Measurements from ENCODE around the gene KANSL2. TPM values are rescaled to one million over a fixed set of nuclear protein-coding genes. Genes with fewer than 3 reads are reported as not detected.

Gene KANSL2
- total RNA-seq, 1 experiment from 2014 or later, result 41.6 TPM

DNA sequence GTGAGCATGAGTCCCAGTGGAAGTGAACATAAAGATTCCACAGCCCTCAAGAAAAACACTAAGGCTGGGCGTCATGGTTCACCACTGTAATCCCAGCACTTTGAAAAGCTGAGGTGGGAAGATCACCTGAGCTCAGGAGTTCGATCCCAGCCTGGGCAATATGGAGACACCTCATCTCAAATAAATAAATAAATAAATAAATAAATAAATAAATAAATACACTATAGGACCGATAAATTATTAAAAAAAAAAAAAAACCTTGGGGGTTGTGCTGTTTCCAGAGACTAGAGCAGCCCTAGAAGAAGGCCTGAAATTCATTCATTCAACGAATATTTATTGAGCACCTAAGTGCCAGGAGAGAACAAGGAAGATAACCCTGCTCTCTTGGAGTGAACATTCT is 1.5 kb upstream of the KANSL2 start:
- H3K36me3 ChIP-seq (ENCODE audit: control insufficient read depth in 1 of 2, insufficient read depth in 2 of 2, low read length in 2 of 2), result peaks cover 18 to 19% of the 10 kb centered on the region in 2 experiments; a peak in 3 of 4 replicates
- H3K9me2 ChIP-seq (ENCODE audit: insufficient read depth), result no peaks in the 10 kb centered on the region
- H3K27me3 ChIP-seq (ENCODE audit: insufficient read depth, low read length), result no peaks in the 10 kb centered on the region
- ChIA-PET POLR2A (interaction anchor here (0.7 kb wide), 1 partner anchor 26 kb away, joined by 4 read pairs; no protein-coding TSS in a partner anchor), CTCF (no interaction called here), RAD21 (ENCODE audit: low non-redundant PET in 1 of 2, low total read pairs in 2 of 2, uncharacterized antibody in 2 of 2, unreplicated experiment in 2 of 2) (no interaction called here)
- peak overlapping the region; percentile 96 for H3K4me2 ChIP-seq (ENCODE audit: low read length)
- no TSS peak for BruUV-seq (replicated peaks)
- ATAC-seq (no peak), DNase-seq (ENCODE audit: low read depth, low spot score) (no peak)
- no peaks in the 10 kb centered on the region for H3K9me3 ChIP-seq (ENCODE audit: control insufficient read depth in 1 of 2, insufficient read depth in 1 of 2, low read depth in 1 of 2, low read length in 2 of 2)
- H3K4me3 ChIP-seq (replicated peaks in 1 of 2; ENCODE audit: low read depth in 1 of 2, low read length in 2 of 2), result 0 out of 4 replicates have a peak overlapping the region, but pooled peaks of 1 of the 2 experiments have one; percentile 99
- TF ChIP-seq, protein P1, sequence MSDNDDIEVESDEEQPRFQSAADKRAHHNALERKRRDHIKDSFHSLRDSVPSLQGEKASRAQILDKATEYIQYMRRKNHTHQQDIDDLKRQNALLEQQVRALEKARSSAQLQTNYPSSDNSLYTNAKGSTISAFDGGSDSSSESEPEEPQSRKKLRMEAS (IDR thresholded peaks at IDR 0.05), result no peak
- TF ChIP-seq EZH2phosphoT487 (IDR thresholded peaks at IDR 0.05; ENCODE audit: borderline replicate concordance) (no peak), TCF7L2 (IDR thresholded peaks at IDR 0.05; ENCODE audit: borderline replicate concordance, extremely low read depth, insufficient read depth, insufficient read length) (no peak), SIN3A (IDR thresholded peaks at IDR 0.05; ENCODE audit: low read depth) (no peak), POLR2A (IDR thresholded peaks at IDR 0.05; ENCODE audit: borderline replicate concordance, extremely low read depth, insufficient read depth, insufficient read length) (no peak), YY1 (IDR thresholded peaks at IDR 0.05; ENCODE audit: extremely low read depth, insufficient replicate concordance, low read depth, low read length) (no peak)
- TF ChIP-seq, protein P2, sequence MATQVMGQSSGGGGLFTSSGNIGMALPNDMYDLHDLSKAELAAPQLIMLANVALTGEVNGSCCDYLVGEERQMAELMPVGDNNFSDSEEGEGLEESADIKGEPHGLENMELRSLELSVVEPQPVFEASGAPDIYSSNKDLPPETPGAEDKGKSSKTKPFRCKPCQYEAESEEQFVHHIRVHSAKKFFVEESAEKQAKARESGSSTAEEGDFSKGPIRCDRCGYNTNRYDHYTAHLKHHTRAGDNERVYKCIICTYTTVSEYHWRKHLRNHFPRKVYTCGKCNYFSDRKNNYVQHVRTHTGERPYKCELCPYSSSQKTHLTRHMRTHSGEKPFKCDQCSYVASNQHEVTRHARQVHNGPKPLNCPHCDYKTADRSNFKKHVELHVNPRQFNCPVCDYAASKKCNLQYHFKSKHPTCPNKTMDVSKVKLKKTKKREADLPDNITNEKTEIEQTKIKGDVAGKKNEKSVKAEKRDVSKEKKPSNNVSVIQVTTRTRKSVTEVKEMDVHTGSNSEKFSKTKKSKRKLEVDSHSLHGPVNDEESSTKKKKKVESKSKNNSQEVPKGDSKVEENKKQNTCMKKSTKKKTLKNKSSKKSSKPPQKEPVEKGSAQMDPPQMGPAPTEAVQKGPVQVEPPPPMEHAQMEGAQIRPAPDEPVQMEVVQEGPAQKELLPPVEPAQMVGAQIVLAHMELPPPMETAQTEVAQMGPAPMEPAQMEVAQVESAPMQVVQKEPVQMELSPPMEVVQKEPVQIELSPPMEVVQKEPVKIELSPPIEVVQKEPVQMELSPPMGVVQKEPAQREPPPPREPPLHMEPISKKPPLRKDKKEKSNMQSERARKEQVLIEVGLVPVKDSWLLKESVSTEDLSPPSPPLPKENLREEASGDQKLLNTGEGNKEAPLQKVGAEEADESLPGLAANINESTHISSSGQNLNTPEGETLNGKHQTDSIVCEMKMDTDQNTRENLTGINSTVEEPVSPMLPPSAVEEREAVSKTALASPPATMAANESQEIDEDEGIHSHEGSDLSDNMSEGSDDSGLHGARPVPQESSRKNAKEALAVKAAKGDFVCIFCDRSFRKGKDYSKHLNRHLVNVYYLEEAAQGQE (IDR thresholded peaks at IDR 0.05; ENCODE audit: low read depth), result no peak
- H2AFZ ChIP-seq (ENCODE audit: low read depth, low read length, poor library complexity, severe bottlenecking), result no peak overlapping the region
- H3K79me2 ChIP-seq (ENCODE audit: insufficient read depth, low read length), result peaks cover 35% of the 10 kb centered on the region
- no peak overlapping the region for H3K9ac ChIP-seq (ENCODE audit: low read length)
- no peak overlapping the region for H3K27ac ChIP-seq (ENCODE audit: low read depth, low read length)
- intact Hi-C loops (cut with micrococcal nuclease), result loop anchor here (2.0 to 5.0 kb wide), 2 partner anchors 33 to 114 kb away; partner anchors contain the start of gene CCNT1
- peaks cover 7 to 22% of the 10 kb centered on the region in 2 experiments for H3K4me1 ChIP-seq (ENCODE audit: control insufficient read depth in 1 of 2, insufficient read depth in 2 of 2, low read length in 2 of 2)
- peaks cover 7% of the 10 kb centered on the region; the same call in 1 of the 2 replicates for H4K20me1 ChIP-seq (ENCODE audit: insufficient read depth)

All from HCT116 (cell line).